Measurements from ENCODE around the gene SLC25A44. TPM values are rescaled to one million over a fixed set of nuclear protein-coding genes. Genes with fewer than 3 reads are reported as not detected.

The SLC25A44 gene
- total RNA-seq, 1 experiment from 2014 or later, result 33.0 TPM

DNA sequence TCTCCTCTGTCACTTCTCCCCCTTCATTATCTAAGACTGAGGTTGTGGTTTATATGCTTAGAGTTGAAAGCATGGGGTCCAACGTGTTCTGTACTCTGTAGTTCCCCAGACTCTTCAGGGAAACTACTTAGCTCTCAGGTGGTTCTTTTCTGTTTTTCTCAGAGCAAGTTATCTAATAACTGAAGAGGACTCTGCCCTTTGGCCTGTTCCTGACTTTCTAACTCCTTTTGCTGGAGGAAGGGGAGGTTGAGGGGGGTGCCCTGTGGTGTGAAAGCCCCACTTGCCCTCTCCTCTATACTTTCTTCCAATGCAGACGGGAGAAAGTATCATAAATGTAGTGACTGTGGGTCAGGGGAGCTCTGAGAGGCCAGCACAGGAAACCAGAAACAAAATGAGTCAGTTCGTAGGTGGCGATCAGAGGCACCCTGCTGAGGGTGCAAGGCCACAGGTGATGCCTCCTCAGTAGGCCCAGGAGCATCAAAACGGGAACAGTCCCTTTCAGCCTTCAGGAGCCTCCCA, 5.0 kb downstream of the SLC25A44 start:
- intact Hi-C loops (cut with micrococcal nuclease; ENCODE audit: unreplicated experiment), result no loop called here
- CTCF ChIA-PET, result no interaction called here
- peaks cover 4% of the 10 kb centered on the region for H3K36me3 ChIP-seq (ENCODE audit: control insufficient read depth, insufficient read depth, low read length)

DNA sequence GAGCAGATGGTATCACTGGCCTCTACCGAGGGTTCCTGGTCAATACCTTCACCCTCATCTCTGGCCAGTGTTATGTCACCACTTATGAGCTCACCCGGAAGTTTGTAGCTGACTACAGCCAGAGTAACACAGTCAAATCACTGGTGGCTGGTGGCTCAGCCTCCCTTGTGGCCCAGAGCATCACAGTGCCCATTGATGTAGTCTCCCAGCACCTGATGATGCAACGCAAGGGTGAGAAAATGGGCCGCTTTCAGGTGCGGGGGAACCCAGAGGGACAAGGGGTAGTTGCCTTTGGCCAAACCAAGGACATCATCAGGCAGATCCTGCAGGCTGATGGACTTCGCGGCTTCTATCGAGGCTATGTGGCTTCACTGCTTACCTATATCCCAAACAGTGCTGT, 6.1 kb downstream of the SLC25A44 start:
- BruUV-seq (replicated peaks), result no TSS peak
- TF ChIP-seq SIN3A (IDR thresholded peaks at IDR 0.05; ENCODE audit: borderline replicate concordance, insufficient read depth, low read depth, low read length), result no peak
- no peak for TF ChIP-seq POLR2AphosphoS5 (IDR thresholded peaks at IDR 0.05; ENCODE audit: low read depth, low read length)
- TF ChIP-seq, protein P1, sequence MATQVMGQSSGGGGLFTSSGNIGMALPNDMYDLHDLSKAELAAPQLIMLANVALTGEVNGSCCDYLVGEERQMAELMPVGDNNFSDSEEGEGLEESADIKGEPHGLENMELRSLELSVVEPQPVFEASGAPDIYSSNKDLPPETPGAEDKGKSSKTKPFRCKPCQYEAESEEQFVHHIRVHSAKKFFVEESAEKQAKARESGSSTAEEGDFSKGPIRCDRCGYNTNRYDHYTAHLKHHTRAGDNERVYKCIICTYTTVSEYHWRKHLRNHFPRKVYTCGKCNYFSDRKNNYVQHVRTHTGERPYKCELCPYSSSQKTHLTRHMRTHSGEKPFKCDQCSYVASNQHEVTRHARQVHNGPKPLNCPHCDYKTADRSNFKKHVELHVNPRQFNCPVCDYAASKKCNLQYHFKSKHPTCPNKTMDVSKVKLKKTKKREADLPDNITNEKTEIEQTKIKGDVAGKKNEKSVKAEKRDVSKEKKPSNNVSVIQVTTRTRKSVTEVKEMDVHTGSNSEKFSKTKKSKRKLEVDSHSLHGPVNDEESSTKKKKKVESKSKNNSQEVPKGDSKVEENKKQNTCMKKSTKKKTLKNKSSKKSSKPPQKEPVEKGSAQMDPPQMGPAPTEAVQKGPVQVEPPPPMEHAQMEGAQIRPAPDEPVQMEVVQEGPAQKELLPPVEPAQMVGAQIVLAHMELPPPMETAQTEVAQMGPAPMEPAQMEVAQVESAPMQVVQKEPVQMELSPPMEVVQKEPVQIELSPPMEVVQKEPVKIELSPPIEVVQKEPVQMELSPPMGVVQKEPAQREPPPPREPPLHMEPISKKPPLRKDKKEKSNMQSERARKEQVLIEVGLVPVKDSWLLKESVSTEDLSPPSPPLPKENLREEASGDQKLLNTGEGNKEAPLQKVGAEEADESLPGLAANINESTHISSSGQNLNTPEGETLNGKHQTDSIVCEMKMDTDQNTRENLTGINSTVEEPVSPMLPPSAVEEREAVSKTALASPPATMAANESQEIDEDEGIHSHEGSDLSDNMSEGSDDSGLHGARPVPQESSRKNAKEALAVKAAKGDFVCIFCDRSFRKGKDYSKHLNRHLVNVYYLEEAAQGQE (IDR thresholded peaks at IDR 0.05; ENCODE audit: insufficient read depth in 1 of 2, low read depth in 2 of 2, low read length in 1 of 2), result no peak
- in situ Hi-C loops (cut with HindIII; ENCODE audit: low pct_unique_long_range_greater_than_20kb, low sequenced_read_pairs) (no loop called here), intact Hi-C loops (cut with micrococcal nuclease; ENCODE audit: unreplicated experiment) (no loop called here)
- Histone ChIP-seq H3K4me3 (ENCODE audit: low read depth in 2 of 2, low read length in 2 of 2) (no peak overlapping the region), H3K9me3 (ENCODE audit: control insufficient read depth, insufficient read depth, low read depth, low read length) (no peaks in the 10 kb centered on the region), H3K4me1 (ENCODE audit: control insufficient read depth, insufficient read depth, low read length) (peaks cover 6% of the 10 kb centered on the region; the same call in 1 of the 2 replicates), H3K27me3 (ENCODE audit: control insufficient read depth, insufficient read depth, low read length) (no peaks in the 10 kb centered on the region), H3K36me3 (ENCODE audit: control insufficient read depth, insufficient read depth, low read length) (peaks cover 4% of the 10 kb centered on the region), H3K27ac (ENCODE audit: low read length) (no peak overlapping the region)
- CTCF ChIA-PET, result no interaction called here
- no peak for ATAC-seq
- POLR2A ChIA-PET, result no interaction called here
- no peak for DNase-seq (ENCODE audit: low read depth, low spot score)

More for the DNA sequence above, 5.0 kb downstream of the SLC25A44 start:
- H3K27ac ChIP-seq (ENCODE audit: low read length), result no peak overlapping the region
- H3K9me3 ChIP-seq (ENCODE audit: control insufficient read depth, insufficient read depth, low read depth, low read length), result no peaks in the 10 kb centered on the region
- BruUV-seq (replicated peaks), result no TSS peak
- DNase-seq (ENCODE audit: low read depth, low spot score), result no peak
- in situ Hi-C loops (cut with HindIII; ENCODE audit: low pct_unique_long_range_greater_than_20kb, low sequenced_read_pairs), result no loop called here
- no peak overlapping the region for H3K4me3 ChIP-seq (ENCODE audit: low read depth in 2 of 2, low read length in 2 of 2)
- no peak for ATAC-seq
- POLR2A ChIA-PET, result no interaction called here
- peaks cover 10% of the 10 kb centered on the region; the same call in 1 of the 2 replicates for H3K4me1 ChIP-seq (ENCODE audit: control insufficient read depth, insufficient read depth, low read length)
- no peaks in the 10 kb centered on the region for H3K27me3 ChIP-seq (ENCODE audit: control insufficient read depth, insufficient read depth, low read length)
- no peak for TF ChIP-seq POLR2AphosphoS5 (IDR thresholded peaks at IDR 0.05; ENCODE audit: low read depth, low read length)
- TF ChIP-seq, protein P1 (IDR thresholded peaks at IDR 0.05; ENCODE audit: insufficient read depth in 1 of 2, low read depth in 2 of 2, low read length in 1 of 2), result no peak
- TF ChIP-seq TCF7L2 (IDR thresholded peaks at IDR 0.05; ENCODE audit: low read depth, low read length), result no peak
- no peak for TF ChIP-seq SIN3A (IDR thresholded peaks at IDR 0.05; ENCODE audit: borderline replicate concordance, insufficient read depth, low read depth, low read length)
- TF ChIP-seq, protein P2, sequence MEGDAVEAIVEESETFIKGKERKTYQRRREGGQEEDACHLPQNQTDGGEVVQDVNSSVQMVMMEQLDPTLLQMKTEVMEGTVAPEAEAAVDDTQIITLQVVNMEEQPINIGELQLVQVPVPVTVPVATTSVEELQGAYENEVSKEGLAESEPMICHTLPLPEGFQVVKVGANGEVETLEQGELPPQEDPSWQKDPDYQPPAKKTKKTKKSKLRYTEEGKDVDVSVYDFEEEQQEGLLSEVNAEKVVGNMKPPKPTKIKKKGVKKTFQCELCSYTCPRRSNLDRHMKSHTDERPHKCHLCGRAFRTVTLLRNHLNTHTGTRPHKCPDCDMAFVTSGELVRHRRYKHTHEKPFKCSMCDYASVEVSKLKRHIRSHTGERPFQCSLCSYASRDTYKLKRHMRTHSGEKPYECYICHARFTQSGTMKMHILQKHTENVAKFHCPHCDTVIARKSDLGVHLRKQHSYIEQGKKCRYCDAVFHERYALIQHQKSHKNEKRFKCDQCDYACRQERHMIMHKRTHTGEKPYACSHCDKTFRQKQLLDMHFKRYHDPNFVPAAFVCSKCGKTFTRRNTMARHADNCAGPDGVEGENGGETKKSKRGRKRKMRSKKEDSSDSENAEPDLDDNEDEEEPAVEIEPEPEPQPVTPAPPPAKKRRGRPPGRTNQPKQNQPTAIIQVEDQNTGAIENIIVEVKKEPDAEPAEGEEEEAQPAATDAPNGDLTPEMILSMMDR (IDR thresholded peaks at IDR 0.05), result no peak
